GM12865 (cell line): ENCODE results near the gene NOP53.
"Not testable (repeated sequence)": the region's sequence is repeated elsewhere in the genome, so short reads cannot be mapped to it uniquely, and the experiment has no call there.

Experiments
- DNase-seq: peaks from one replicate; pipeline ENCODE4 v3.0.0; 2010; ENCODE audit warnings: low read depth
- H3K4me3 ChIP-seq: 2 replicates; pipeline ENCODE4 v1.5.1; 2011; ENCODE audit warnings: mild to moderate bottlenecking, low read depth, low read length, control low read depth
- CTCF ChIP-seq: IDR thresholded peaks from 2 replicates; pipeline ENCODE4 v1.5.1; 2011; ENCODE audit warnings: low read length, control low read depth, low read depth, inconsistent platforms; ENCODE audit not compliant: insufficient read depth; ENCODE audit errors: missing control alignments

NOP53 gene

GRCh38 chr19:47707135-47707925 is 38.0 kb upstream of the NOP53 start:
- TF ChIP-seq CTCF = peak; percentile 85
- DNase-seq = peak; percentile 83
- H3K4me3 ChIP-seq = no peak overlapping the region

- no peak overlapping the region for H3K4me3 ChIP-seq
- TF ChIP-seq CTCF = no peak
- DNase-seq = no peak
These were observed 33.6 kb upstream of the NOP53 start for GRCh38 chr19:47711652-47712242.

GRCh38 chr19:47713046-47714021 is 32.0 kb upstream of the NOP53 start, which contains the start of gene EHD2:
TSS of gene EHD2 (plus strand) at chr19:47713422. CDS start at chr19:47716613, 3,191 bp downstream.
- H3K4me3 ChIP-seq = no peak within 1 kb of the TSS
- TF ChIP-seq CTCF = peak; percentile 63
- DNase-seq = no peak

- TF ChIP-seq CTCF = no peak
- no peak overlapping the region for H3K4me3 ChIP-seq
- no peak for DNase-seq
These were observed 31.0 kb upstream of the NOP53 start for GRCh38 chr19:47714339-47714738.

GRCh38 chr19:47714855-47715254 is 30.5 kb upstream of the NOP53 start:
- DNase-seq, H3K4me3 ChIP-seq: not testable (repeated sequence)

GRCh38 chr19:47716270-47716937 is 28.9 kb upstream of the NOP53 start:
- DNase-seq = no peak
- no peak overlapping the region for H3K4me3 ChIP-seq
- TF ChIP-seq CTCF = no peak

GRCh38 chr19:47718415-47719046 is 26.8 kb upstream of the NOP53 start:
- not testable (repeated sequence) for DNase-seq

More at GRCh38 chr19:47718415-47719046, 26.8 kb upstream of the NOP53 start:
- H3K4me3 ChIP-seq = not testable (repeated sequence)
